DMS153 (cell line): ENCODE results near the gene PRIMA1.

Source experiments
- DNase-seq: peaks from one replicate; lab custom pipeline; 2025; lab: John Stamatoyannopoulos, UW

The PRIMA1 gene

DNA sequence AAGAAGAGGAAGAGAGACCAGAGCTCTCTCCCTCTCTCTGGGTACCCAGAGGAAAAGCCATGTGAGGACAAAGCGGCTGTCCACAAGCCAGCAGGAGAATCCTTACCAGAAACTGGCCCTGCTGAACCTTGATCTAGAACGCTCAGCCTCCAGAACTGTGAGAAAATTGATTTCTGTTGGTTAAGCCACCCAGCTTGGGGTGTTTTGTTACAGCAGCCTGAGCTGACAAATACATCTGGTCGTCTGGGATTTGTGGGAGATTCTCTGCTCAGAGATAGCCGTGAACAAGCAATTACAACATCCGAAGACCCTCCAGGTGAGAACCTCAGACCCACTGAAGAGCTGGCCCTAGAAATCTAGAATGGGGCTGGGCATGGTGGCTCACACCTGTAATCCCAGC is 6.5 kb upstream of the PRIMA1 start:
- DNase-seq, result no peak

- DNase-seq, result no peak
Observed at GRCh38 chr14:93793555-93794324, 5.5 kb upstream of the PRIMA1 start.

GRCh38 chr14:93792391-93792790 is 4.1 kb upstream of the PRIMA1 start:
- no peak for DNase-seq

DNA sequence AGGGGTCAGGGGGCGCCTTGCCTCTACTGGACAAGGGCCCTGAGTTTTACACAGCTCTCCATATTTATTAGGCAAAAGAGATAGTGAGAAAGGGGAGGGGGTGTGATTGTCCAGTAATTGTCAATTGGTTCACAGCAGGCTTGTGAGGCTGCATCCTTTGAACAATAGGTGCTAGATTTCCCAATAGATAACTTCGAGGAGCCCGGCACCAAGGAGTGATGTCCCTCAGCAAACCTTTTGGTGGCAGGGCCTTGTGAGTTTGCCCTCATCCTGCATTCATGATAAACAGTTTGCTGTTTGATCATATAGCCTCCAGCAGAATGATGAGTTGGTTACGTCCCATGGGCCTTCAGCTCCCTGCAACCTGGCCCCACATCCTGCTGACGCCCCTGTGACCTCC is 2.7 kb upstream of the PRIMA1 start:
- no peak for DNase-seq

- peak; percentile 4 for DNase-seq
Observed at GRCh38 chr14:93789228-93790130, 1.2 kb upstream of the PRIMA1 start.

DNA sequence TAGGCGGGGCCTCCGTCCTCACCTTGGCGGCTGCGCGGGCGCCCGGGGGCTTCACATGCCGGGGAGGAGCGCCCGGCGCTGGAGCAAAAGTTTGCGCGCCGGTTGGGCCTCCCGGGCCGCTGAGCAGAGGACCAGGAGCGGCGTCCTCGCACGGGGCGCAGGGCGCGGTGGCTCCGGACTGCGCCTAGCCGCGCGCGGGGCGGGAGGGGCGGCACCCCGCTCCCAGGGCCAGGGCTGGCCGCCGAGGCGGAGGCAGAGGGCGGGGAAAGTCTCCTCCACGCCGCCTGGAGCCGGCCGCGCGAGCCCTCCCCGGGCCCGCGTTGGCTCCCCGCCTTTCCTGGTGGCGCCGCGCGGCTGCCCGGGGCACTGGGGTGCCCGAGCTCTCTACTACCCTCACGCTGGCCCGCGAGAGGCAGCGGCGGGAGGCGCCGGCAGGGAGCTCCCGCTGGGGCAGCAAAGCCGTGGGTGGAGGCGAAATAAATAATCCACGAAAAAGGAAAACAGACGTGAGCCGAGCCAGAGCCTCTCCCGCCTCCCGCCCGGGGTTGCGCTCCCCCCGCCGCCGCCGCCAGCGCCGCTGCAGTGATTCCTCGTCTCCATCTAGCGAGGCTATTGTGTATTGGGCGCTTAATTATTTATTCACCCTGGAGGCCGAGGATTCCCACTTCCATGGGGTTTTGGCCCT is 400 bp upstream of the PRIMA1 start:
- DNase-seq, result peak; percentile 3

DNA sequence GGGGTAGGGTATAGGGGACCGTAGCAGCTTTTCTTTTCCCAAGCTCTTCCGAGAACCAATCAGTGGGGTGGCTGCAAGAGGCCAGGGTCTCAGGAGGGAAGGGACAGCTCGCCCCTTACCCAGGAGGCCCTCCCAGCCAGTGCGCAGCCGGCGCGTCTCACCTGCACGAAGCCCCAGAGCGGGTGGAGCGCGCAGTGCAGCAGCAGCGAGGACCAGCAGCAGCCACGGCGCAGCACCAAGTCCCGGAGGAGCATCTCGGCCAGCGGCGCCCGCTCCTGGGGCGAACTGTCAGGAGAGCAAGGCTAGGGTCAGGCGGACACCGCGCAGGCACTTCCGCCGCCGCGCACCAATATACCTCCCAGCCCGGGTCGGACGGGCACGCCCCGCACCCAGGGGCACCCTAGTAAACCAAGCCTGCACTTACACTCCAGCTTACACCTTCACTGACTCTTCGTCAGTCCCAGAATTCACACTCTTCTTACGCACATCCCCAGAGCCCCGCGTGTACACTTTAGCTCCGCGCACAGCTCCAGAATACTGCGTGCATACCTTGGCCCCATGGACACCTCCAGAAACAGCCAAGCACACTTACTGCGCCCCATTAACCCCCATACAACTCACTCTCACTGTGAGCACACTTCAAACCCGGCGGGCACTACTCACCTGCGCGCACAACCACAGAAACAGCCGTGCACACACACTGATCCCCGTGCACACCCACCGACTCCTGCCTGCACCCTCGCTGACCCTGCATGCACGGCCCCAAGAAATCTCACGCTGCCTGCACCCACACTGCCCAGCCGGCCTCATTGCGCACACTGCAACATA is 606 bp downstream of the PRIMA1 start:
- DNase-seq, result no peak

- no peak for DNase-seq
Observed at GRCh38 chr14:93785423-93785822, 2.9 kb downstream of the PRIMA1 start.

- no peak for DNase-seq
Observed at GRCh38 chr14:93784878-93785277, 3.4 kb downstream of the PRIMA1 start.

DNA sequence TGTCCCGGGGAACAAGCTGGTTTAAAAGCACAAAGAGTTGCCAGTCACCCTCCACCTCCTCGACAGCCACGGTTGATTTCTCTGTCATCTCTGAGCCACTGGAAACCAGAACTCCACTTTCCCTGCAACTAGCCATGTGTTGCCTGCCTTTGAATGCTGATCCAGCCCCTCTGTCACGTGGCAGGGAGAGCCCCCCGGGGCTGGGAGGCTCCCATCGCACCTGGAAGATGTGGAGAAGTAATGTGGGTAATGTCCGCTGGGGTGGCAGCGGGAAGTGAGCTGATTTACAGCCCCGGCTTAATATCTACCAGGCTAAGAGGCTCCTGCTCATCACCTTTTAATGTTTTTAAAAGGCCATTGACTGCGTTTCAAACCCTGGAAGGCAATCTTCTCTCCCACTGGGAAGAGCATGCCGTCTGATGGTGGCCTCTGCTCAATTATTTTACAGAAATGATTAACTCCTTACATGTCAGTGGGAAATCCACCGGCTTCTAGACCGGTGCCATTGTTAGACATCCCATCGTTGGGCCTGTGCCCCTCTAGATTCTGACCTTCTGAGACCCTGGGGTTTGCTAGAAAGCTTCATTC is 7.4 kb downstream of the PRIMA1 start:
- no peak for DNase-seq

DNA sequence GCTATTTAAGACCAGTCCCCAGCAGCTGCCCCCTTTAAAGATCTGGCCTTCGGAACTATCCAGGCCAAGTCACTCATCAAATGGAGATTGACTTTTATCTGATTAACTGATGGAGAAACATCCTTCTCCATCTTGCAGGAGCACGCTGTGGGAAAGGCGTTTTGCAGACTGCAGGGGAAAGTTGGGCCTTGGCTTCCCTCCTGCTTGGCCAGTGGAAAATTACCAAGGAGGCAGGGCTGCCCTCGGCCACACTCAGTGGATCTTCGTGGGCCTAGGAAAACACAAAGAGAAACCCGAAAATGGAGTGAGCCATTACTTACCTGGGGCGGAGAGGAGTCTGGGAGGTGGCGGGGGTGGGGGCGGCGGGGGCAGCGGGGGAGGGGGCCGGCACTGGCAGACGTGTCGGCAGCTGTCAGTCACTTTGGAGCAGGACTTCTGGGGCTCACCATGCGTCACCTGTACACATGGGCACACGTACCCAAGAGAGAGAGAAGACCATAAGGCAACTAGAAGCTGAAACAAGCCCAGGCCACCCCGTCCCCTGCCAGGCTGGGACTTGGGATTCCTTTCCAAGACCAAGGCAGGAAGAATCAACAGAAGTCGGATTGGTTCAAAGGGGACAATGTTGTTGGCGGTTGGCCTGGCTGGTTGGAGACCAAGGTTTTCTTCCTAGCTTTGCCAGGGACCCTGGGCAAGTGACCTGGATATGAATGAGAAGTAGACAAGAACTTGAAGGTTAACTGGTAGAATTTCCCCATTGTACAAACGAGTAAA is 9.2 kb downstream of the PRIMA1 start:
- no peak for DNase-seq

GRCh38 chr14:93778453-93778852 is 9.8 kb downstream of the PRIMA1 start:
- DNase-seq, result no peak

DNA sequence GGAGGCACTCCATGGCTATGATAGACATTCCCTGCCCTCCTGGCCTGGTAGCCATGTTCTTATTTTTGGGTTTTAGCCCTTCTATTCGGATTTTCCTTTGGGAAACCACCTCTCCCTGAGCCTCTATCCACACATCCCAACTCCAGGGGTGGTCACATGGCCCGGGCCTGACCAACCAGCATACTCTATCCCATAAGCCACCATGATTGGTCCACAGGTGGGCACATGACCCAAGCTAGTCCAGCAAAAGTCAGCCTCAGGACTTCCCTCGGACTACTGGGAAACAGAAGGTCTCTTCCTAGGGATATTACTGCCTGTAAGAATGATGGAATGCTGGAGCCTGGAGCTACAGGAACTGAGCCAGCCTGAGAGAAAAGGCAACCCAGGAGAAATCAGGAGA is 12.5 kb downstream of the PRIMA1 start:
- no peak for DNase-seq

DNA sequence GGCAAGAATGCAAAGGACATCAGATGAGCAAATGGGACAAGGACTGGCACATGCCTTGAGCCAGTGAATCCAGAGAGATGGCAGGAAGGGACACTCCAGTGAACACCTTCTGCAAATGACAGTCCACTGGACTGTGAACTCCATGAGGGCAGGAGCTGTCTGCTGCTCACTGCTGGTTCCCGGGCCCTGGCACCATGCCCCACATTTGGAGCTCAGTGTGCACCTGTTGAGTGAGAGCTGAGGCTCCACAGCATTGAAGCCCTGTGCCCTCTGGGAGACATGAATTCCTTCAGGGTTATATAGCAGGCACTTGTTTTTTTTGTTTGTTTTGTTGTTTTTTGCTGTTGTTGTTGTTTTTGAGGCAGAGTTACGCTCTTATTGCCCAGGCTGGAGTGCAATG is 13.1 kb downstream of the PRIMA1 start:
- no peak for DNase-seq

- DNase-seq, result no peak
Observed at GRCh38 chr14:93772263-93772662, 16.0 kb downstream of the PRIMA1 start.

DNA sequence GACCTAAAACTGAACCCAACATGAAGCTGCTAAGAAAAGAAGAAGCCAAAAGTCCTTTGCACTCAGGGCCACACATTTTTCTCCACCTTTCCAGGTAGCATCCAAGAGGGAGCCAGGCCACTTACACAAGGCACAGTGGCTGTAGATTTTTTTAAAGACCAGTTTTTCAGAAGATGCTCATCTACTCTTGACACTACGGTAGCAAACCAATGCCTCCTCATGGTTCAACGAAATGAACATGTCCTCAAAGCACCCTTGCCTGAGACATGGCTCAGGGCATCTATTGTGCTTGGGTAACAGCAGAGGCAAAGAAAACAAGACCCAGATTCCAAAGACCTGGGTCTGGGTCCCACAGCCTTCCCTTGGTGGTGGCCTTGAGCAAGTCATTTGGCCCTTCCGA is 22.3 kb downstream of the PRIMA1 start:
- no peak for DNase-seq

GRCh38 chr14:93765155-93765554 is 23.1 kb downstream of the PRIMA1 start:
- peak; percentile 10 for DNase-seq

- DNase-seq, result no peak
Observed at GRCh38 chr14:93764211-93764659, 24.1 kb downstream of the PRIMA1 start.

- DNase-seq, result no peak
Observed at GRCh38 chr14:93759719-93760307, 28.5 kb downstream of the PRIMA1 start.

GRCh38 chr14:93757206-93757605 is 31.1 kb downstream of the PRIMA1 start:
- no peak for DNase-seq
